ENCODE results near the gene DISC1.
"Not testable (repeated sequence)": the region's sequence is repeated elsewhere in the genome, so short reads cannot be mapped to it uniquely, and the experiment has no call there.

The DISC1 gene

GRCh38 chr1:231639819-231640218 lies 13.2 kb downstream of the DISC1 start:
- no peak for DNase-seq

- not testable (repeated sequence) for DNase-seq
These were observed 14.9 kb downstream of the DISC1 start for GRCh38 chr1:231641444-231641843.

- DNase-seq, result not testable (repeated sequence)
These were observed 15.5 kb downstream of the DISC1 start for GRCh38 chr1:231642061-231642460.

GRCh38 chr1:231642618-231643017 lies 16.0 kb downstream of the DISC1 start:
- DNase-seq, result no peak

GRCh38 chr1:231643071-231643934 lies 16.7 kb downstream of the DISC1 start:
- no peak for DNase-seq

- DNase-seq, result no peak
These were observed 17.3 kb downstream of the DISC1 start for GRCh38 chr1:231643935-231644237.

GRCh38 chr1:231645634-231646033 lies 19.0 kb downstream of the DISC1 start:
- DNase-seq, result not testable (repeated sequence)

- DNase-seq, result not testable (repeated sequence)
These were observed 19.6 kb downstream of the DISC1 start for GRCh38 chr1:231646165-231646564.

- not testable (repeated sequence) for DNase-seq
These were observed 25.2 kb downstream of the DISC1 start for GRCh38 chr1:231651621-231652260.

- DNase-seq, result no peak
These were observed 27.0 kb downstream of the DISC1 start for GRCh38 chr1:231653632-231654031.

GRCh38 chr1:231656741-231657140 lies 30.2 kb downstream of the DISC1 start:
- no peak for DNase-seq

GRCh38 chr1:231658223-231658622 lies 31.6 kb downstream of the DISC1 start:
- not testable (repeated sequence) for DNase-seq

- DNase-seq, result no peak
These were observed 33.6 kb downstream of the DISC1 start for GRCh38 chr1:231660198-231660597.

- DNase-seq, result no peak
These were observed 36.7 kb downstream of the DISC1 start for GRCh38 chr1:231663211-231663792.

- DNase-seq, result no peak
These were observed 38.5 kb downstream of the DISC1 start for GRCh38 chr1:231665101-231665500.

- DNase-seq, result no peak
These were observed 39.1 kb downstream of the DISC1 start for GRCh38 chr1:231665726-231666125.

- no peak for DNase-seq
These were observed 39.8 kb downstream of the DISC1 start for GRCh38 chr1:231666220-231666936.

GRCh38 chr1:231666937-231667608 lies 40.5 kb downstream of the DISC1 start:
- DNase-seq, result no peak

GRCh38 chr1:231667896-231668506 lies 41.4 kb downstream of the DISC1 start:
- no peak for DNase-seq

GRCh38 chr1:231668826-231669225 lies 42.2 kb downstream of the DISC1 start:
- no peak for DNase-seq

- DNase-seq, result not testable (repeated sequence)
These were observed 43.5 kb downstream of the DISC1 start for GRCh38 chr1:231669864-231670621.

GRCh38 chr1:231670755-231671154 lies 44.2 kb downstream of the DISC1 start:
- DNase-seq, result no peak
